Sigmoid colon (tissue), 4 donors: Measurements from ENCODE around the gene UBC.

Experiments
- CTCF ChIP-seq, 4 experiments: fragments of 450-650 bp in 3 of 4; fragments of 200-600 bp in 1 of 4; IDR thresholded peaks; one replicate each; pipeline ENCODE4 v1.5.1; 2016 to 2019; ENCODE audit warnings: antibody characterized with exemption in 4 of 4, mild to moderate bottlenecking in 3 of 4, moderate library complexity in 2 of 4
- POLR2A ChIP-seq, 2 donors: fragments of 450-650 bp; IDR thresholded peaks; one replicate each; pipeline ENCODE4 v1.6.1; 2016; ENCODE audit warnings: antibody characterized with exemption in 2 of 2, mild to moderate bottlenecking in 2 of 2, moderate library complexity in 2 of 2
- POLR2AphosphoS5 ChIP-seq, 4 donors: sonication (generic); formaldehyde crosslinking; IDR thresholded peaks; one replicate each; pipeline ENCODE4 v1.6.1; 2017; ENCODE audit warnings: antibody characterized with exemption in 4 of 4

- TF ChIP-seq CTCF (IDR thresholded peaks at IDR 0.05) (no peak), POLR2A (IDR thresholded peaks at IDR 0.05) (no peak), POLR2AphosphoS5 (IDR thresholded peaks at IDR 0.05) (no peak)
Measured at GRCh38 chr12:124876171-124876570, 38.3 kb downstream of the UBC start.
